ENCODE data around the gene EXD1. TPM values are rescaled to one million over a fixed set of nuclear protein-coding genes. Genes with fewer than 3 reads are reported as not detected.
"Not testable (repeated sequence)": the region's sequence is repeated elsewhere in the genome, so short reads cannot be mapped to it uniquely, and the experiment has no call there.

Gene EXD1
- total RNA-seq, 2 experiments from 2014 or later, result not detected

- TF ChIP-seq CTCF (IDR thresholded peaks at IDR 0.05), result no peak
- Histone ChIP-seq H3K9me3 (ENCODE audit: control insufficient read depth in 1 of 2, insufficient read depth in 1 of 2, low read length in 2 of 2) (no peaks in the 10 kb centered on the region), H3K27me3 (ENCODE audit: control insufficient read depth in 1 of 2, insufficient read depth in 2 of 2, low read length in 2 of 2) (no peaks in the 10 kb centered on the region), H3K27ac (ENCODE audit: low read depth in 1 of 2, low read length in 2 of 2) (no peak overlapping the region), H3K4me1 (ENCODE audit: insufficient read depth, low read length) (no peaks in the 10 kb centered on the region), H3K36me3 (ENCODE audit: insufficient read depth, low read length) (peaks cover 18% of the 10 kb centered on the region), H3K4me3 (ENCODE audit: low read length) (no peak overlapping the region)
- H3K36me3 Mint-ChIP-seq (ENCODE audit: low read depth), result peaks cover 26% of the 10 kb centered on the region
- no peak for DNase-seq
- ChIA-PET CTCF (no interaction called here), POLR2A (interaction anchor here (0.5 to 1.0 kb wide), 2 partner anchors 10 to 539 kb away, joined by 3 to 4 read pairs; partner anchors contain the start of genes CHP1 and EXD1)
- no peak overlapping the region for H3K27ac Mint-ChIP-seq
- H3K4me1 Mint-ChIP-seq (ENCODE audit: low read depth), result no peaks in the 10 kb centered on the region
- H3K4me3 Mint-ChIP-seq, result no peak overlapping the region
- H3K9me3 Mint-ChIP-seq, result no peaks in the 10 kb centered on the region
- intact Hi-C loops (cut with DNase I, micrococcal nuclease), result no loop called here
- ATAC-seq (ENCODE audit: poor library complexity), result no peak
- H3K27me3 Mint-ChIP-seq, result no peaks in the 10 kb centered on the region
Measured at GRCh38 chr15:41241221-41241964, 10.8 kb upstream of the EXD1 start.

DNA sequence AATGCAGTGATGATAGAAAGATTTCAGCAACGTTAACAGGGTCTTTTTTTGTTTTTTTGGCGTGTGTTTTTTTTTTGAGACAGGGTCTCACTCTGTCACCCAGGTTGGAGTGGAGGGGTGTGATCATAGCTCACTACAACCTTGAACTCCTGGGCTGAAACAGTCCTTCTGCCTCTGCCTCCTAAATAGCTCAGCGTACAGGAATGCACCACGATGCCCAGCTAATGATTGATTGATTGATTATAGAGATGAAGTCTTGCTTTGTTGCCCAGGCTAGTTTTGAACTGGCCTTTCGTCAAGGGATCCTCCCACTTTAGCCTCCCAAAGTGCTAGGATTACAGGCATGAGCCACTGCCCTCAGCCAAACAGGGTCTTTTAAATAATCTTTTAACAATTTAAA lies 7.5 kb upstream of the EXD1 start:
- CTCF ChIA-PET, result no interaction called here
- Mint-ChIP-seq H3K27ac (no peak overlapping the region), H3K36me3 (ENCODE audit: low read depth) (peaks cover 5% of the 10 kb centered on the region), H3K4me3 (no peak overlapping the region), H3K27me3 (no peaks in the 10 kb centered on the region), H3K9me3 (no peaks in the 10 kb centered on the region), H3K4me1 (ENCODE audit: low read depth) (peaks cover 11% of the 10 kb centered on the region)
- Histone ChIP-seq H3K4me1 (ENCODE audit: insufficient read depth, low read length) (no peaks in the 10 kb centered on the region), H3K36me3 (ENCODE audit: insufficient read depth, low read length) (peaks cover 13% of the 10 kb centered on the region), H3K4me3 (ENCODE audit: low read length) (no peak overlapping the region), H3K27me3 (ENCODE audit: control insufficient read depth in 1 of 2, insufficient read depth in 2 of 2, low read length in 2 of 2) (no peaks in the 10 kb centered on the region), H3K9me3 (ENCODE audit: control insufficient read depth in 1 of 2, insufficient read depth in 1 of 2, low read length in 2 of 2) (no peaks in the 10 kb centered on the region), H3K27ac (ENCODE audit: low read depth in 1 of 2, low read length in 2 of 2) (no peak overlapping the region)
- ATAC-seq (ENCODE audit: poor library complexity) (no peak), DNase-seq (no peak)
- TF ChIP-seq CTCF (IDR thresholded peaks at IDR 0.05), result no peak
- intact Hi-C loops (cut with DNase I, micrococcal nuclease), result no loop called here
- POLR2A ChIA-PET, result no interaction called here

DNA sequence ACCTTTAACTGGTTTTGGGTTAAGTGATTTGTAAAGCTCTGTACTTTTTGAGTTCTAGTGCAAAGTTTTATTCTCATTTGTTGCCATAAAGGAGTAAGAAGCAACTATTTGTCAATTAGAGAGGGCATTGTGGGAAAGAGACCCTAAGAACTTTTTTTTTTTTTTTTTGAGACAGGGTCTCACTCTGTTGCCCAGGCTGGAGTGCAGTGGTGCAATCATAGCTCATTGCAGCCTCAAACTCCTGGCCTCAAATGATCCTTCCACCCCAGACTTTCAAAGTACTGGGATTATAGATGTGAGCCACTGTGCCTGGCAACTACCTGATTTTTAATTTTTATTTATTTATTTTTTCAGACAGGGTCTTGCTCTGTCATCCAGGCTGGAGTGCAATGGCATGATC lies 5.4 kb upstream of the EXD1 start:
- no peaks in the 10 kb centered on the region for H3K9me3 Mint-ChIP-seq
- H3K36me3 ChIP-seq (ENCODE audit: insufficient read depth, low read length), result peaks cover 4% of the 10 kb centered on the region
- H3K27ac Mint-ChIP-seq, result no peak overlapping the region
- ChIA-PET POLR2A (no interaction called here), CTCF (no interaction called here)
- no peaks in the 10 kb centered on the region for H3K27me3 Mint-ChIP-seq
- H3K4me3 Mint-ChIP-seq, result no peak overlapping the region
- no peaks in the 10 kb centered on the region for H3K27me3 ChIP-seq (ENCODE audit: control insufficient read depth in 1 of 2, insufficient read depth in 2 of 2, low read length in 2 of 2)
- no peak for DNase-seq
- intact Hi-C loops (cut with DNase I, micrococcal nuclease), result no loop called here
- H3K4me1 Mint-ChIP-seq (ENCODE audit: low read depth), result peaks cover 33% of the 10 kb centered on the region
- H3K9me3 ChIP-seq (ENCODE audit: control insufficient read depth in 1 of 2, insufficient read depth in 1 of 2, low read length in 2 of 2), result no peaks in the 10 kb centered on the region
- ATAC-seq (ENCODE audit: poor library complexity), result no peak
- H3K4me3 ChIP-seq (ENCODE audit: low read length), result no peak overlapping the region
- no peak overlapping the region for H3K27ac ChIP-seq (ENCODE audit: low read depth in 1 of 2, low read length in 2 of 2)
- peaks cover 13% of the 10 kb centered on the region for H3K4me1 ChIP-seq (ENCODE audit: insufficient read depth, low read length)
- peaks cover 6% of the 10 kb centered on the region for H3K36me3 Mint-ChIP-seq (ENCODE audit: low read depth)
- no peak for TF ChIP-seq CTCF (IDR thresholded peaks at IDR 0.05)

DNA sequence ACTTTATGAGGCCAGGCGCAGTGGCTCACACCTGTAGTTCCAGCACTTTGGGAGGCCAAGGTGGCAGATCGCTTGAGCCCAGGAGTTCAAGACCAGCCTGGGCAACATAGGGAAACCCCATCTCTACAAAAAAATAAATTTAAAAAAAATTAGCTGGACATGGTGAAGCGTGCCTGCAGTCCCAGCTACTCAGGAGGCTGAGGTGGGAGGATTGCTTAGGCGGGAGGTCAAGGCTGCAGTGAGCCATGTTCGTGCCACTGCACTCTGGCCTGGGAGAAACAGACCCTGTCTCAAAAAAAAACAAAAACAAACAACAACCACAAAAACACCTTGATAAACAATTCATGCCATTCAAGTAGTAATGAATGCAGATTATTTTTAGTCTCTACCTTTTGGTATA lies 4.7 kb upstream of the EXD1 start:
- DNase-seq; H3K27ac Mint-ChIP-seq; H3K9me3 Mint-ChIP-seq; H3K4me3 ChIP-seq (ENCODE audit: low read length); ATAC-seq (ENCODE audit: poor library complexity); H3K9me3 ChIP-seq (ENCODE audit: control insufficient read depth in 1 of 2, insufficient read depth in 1 of 2, low read length in 2 of 2); CTCF ChIA-PET; H3K27ac ChIP-seq (ENCODE audit: low read depth in 1 of 2, low read length in 2 of 2); H3K27me3 ChIP-seq (ENCODE audit: control insufficient read depth in 1 of 2, insufficient read depth in 2 of 2, low read length in 2 of 2); H3K27me3 Mint-ChIP-seq; H3K4me3 Mint-ChIP-seq; H3K36me3 Mint-ChIP-seq (ENCODE audit: low read depth); intact Hi-C loops (cut with DNase I, micrococcal nuclease); H3K36me3 ChIP-seq (ENCODE audit: insufficient read depth, low read length): not testable (repeated sequence)
- POLR2A ChIA-PET, result interaction anchor here (0.5 kb wide), 1 partner anchor 620 kb away, joined by 3 read pairs; no protein-coding TSS in a partner anchor
- peaks cover 40% of the 10 kb centered on the region for H3K4me1 Mint-ChIP-seq (ENCODE audit: low read depth)
- peaks cover 20% of the 10 kb centered on the region for H3K4me1 ChIP-seq (ENCODE audit: insufficient read depth, low read length)

Data from CD4-positive, alpha-beta T cell (primary cell).